ENCODE data around the gene ARHGEF17.

The ARHGEF17 gene

DNA sequence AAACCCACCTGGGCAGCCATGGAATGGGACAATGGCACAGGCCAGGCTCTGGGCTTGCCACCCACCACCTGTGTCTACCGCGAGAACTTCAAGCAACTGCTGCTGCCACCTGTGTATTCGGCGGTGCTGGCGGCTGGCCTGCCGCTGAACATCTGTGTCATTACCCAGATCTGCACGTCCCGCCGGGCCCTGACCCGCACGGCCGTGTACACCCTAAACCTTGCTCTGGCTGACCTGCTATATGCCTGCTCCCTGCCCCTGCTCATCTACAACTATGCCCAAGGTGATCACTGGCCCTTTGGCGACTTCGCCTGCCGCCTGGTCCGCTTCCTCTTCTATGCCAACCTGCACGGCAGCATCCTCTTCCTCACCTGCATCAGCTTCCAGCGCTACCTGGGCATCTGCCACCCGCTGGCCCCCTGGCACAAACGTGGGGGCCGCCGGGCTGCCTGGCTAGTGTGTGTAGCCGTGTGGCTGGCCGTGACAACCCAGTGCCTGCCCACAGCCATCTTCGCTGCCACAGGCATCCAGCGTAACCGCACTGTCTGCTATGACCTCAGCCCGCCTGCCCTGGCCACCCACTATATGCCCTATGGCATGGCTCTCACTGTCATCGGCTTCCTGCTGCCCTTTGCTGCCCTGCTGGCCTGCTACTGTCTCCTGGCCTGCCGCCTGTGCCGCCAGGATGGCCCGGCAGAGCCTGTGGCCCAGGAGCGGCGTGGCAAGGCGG lies 11.4 kb upstream of the ARHGEF17 start:
- Histone ChIP-seq H3K9ac (ENCODE audit: low read depth, low read length) (no peak overlapping the region), H3K36me3 (ENCODE audit: insufficient read depth, low read length) (no peaks in the 10 kb centered on the region), H3K4me3 (ENCODE audit: low read length) (no peak overlapping the region), H3K4me2 (ENCODE audit: low read length) (no peak overlapping the region), H3K9me3 (replicated peaks; ENCODE audit: low read length) (no peaks in the 10 kb centered on the region), H3K4me1 (ENCODE audit: control insufficient read depth, insufficient read depth, low read length) (peaks cover 10% of the 10 kb centered on the region), H3K27me3 (ENCODE audit: control insufficient read depth, insufficient read depth, low read length) (peaks cover 6% of the 10 kb centered on the region)

DNA sequence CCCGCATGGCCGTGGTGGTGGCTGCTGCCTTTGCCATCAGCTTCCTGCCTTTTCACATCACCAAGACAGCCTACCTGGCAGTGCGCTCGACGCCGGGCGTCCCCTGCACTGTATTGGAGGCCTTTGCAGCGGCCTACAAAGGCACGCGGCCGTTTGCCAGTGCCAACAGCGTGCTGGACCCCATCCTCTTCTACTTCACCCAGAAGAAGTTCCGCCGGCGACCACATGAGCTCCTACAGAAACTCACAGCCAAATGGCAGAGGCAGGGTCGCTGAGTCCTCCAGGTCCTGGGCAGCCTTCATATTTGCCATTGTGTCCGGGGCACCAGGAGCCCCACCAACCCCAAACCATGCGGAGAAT lies 10.9 kb upstream of the ARHGEF17 start:
- Histone ChIP-seq H3K4me3 (ENCODE audit: low read length) (no peak overlapping the region), H3K27me3 (ENCODE audit: control insufficient read depth, insufficient read depth, low read length) (peaks cover 7% of the 10 kb centered on the region), H3K36me3 (ENCODE audit: insufficient read depth, low read length) (no peaks in the 10 kb centered on the region), H3K9ac (ENCODE audit: low read depth, low read length) (no peak overlapping the region), H3K4me2 (ENCODE audit: low read length) (no peak overlapping the region), H3K4me1 (ENCODE audit: control insufficient read depth, insufficient read depth, low read length) (peaks cover 10% of the 10 kb centered on the region), H3K9me3 (replicated peaks; ENCODE audit: low read length) (no peaks in the 10 kb centered on the region)

DNA sequence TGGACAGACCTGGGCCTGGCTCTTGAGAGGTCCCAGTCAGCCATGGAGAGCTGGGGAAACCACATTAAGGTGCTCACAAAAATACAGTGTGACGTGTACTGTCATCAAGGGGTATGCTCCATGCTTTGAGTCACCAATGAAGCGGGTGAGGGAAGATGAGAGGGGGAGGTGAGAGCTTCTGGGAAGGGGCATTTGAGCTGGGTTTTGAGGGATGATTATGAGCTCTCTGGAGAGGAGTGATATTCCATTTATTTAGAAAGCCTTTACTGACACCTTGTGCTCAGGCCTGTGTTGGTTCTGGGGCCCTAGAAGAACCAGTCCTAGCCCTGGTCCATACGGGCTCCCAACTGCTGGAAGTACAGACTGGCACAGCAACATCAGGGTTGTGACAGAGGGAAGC lies 10.4 kb upstream of the ARHGEF17 start:
- H3K9ac ChIP-seq (ENCODE audit: low read depth, low read length) = no peak overlapping the region
- H3K27me3 ChIP-seq (ENCODE audit: control insufficient read depth, insufficient read depth, low read length) = peaks cover 12% of the 10 kb centered on the region
- H3K36me3 ChIP-seq (ENCODE audit: insufficient read depth, low read length) = no peaks in the 10 kb centered on the region
- peaks cover 10% of the 10 kb centered on the region for H3K4me1 ChIP-seq (ENCODE audit: control insufficient read depth, insufficient read depth, low read length)
- no peak overlapping the region for H3K4me2 ChIP-seq (ENCODE audit: low read length)
- H3K4me3 ChIP-seq (ENCODE audit: low read length) = no peak overlapping the region
- no peaks in the 10 kb centered on the region for H3K9me3 ChIP-seq (replicated peaks; ENCODE audit: low read length)

DNA sequence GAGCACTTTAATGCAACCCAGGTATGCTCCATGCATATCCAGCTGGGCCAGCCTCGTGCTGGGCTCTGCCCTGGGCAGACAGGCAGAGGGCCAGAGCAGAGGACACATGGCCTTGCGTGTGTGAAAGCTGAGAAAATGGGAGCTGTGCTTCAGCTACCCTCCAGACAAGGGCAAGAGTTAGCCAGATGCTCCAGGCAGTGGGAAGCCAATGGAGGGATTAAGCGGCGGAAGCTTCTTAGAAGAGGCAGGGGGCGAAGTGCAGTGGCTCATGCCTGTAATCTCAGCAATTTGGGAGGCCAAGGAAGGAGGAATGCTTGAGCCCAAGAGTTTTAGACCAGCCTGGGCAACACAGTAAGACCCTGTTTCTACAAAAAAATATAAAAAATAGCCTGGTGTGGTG lies 9.8 kb upstream of the ARHGEF17 start:
- Histone ChIP-seq H3K36me3 (ENCODE audit: insufficient read depth, low read length) (no peaks in the 10 kb centered on the region), H3K9ac (ENCODE audit: low read depth, low read length) (no peak overlapping the region), H3K4me2 (ENCODE audit: low read length) (no peak overlapping the region), H3K9me3 (replicated peaks; ENCODE audit: low read length) (no peaks in the 10 kb centered on the region), H3K27me3 (ENCODE audit: control insufficient read depth, insufficient read depth, low read length) (peaks cover 12% of the 10 kb centered on the region), H3K4me1 (ENCODE audit: control insufficient read depth, insufficient read depth, low read length) (peaks cover 10% of the 10 kb centered on the region), H3K4me3 (ENCODE audit: low read length) (no peak overlapping the region)

DNA sequence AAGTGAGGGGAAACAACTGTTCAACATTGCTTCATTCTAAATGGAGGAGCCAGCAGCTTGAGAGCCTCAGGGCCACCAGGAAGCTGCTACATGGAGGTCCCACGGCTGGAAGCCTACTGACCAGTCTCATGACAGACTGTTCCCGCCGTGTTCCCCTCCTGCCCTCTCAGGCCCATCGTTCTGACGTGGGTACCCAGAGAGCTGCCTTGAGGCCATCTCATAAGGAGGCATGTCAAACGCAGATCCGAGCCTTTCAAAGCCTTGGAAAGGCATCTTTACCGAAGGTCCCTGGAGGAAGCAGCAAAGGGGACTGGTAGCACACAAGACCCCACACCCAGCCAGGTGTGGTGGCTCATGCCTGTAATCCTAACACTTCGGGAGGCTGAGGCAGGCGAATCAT lies 8.3 kb upstream of the ARHGEF17 start:
- Histone ChIP-seq H3K4me2 (ENCODE audit: low read length) (no peak overlapping the region), H3K4me3 (ENCODE audit: low read length) (no peak overlapping the region), H3K27me3 (ENCODE audit: control insufficient read depth, insufficient read depth, low read length) (peaks cover 12% of the 10 kb centered on the region), H3K9ac (ENCODE audit: low read depth, low read length) (no peak overlapping the region), H3K36me3 (ENCODE audit: insufficient read depth, low read length) (no peaks in the 10 kb centered on the region), H3K9me3 (replicated peaks; ENCODE audit: low read length) (no peaks in the 10 kb centered on the region), H3K4me1 (ENCODE audit: control insufficient read depth, insufficient read depth, low read length) (peaks cover 10% of the 10 kb centered on the region)

DNA sequence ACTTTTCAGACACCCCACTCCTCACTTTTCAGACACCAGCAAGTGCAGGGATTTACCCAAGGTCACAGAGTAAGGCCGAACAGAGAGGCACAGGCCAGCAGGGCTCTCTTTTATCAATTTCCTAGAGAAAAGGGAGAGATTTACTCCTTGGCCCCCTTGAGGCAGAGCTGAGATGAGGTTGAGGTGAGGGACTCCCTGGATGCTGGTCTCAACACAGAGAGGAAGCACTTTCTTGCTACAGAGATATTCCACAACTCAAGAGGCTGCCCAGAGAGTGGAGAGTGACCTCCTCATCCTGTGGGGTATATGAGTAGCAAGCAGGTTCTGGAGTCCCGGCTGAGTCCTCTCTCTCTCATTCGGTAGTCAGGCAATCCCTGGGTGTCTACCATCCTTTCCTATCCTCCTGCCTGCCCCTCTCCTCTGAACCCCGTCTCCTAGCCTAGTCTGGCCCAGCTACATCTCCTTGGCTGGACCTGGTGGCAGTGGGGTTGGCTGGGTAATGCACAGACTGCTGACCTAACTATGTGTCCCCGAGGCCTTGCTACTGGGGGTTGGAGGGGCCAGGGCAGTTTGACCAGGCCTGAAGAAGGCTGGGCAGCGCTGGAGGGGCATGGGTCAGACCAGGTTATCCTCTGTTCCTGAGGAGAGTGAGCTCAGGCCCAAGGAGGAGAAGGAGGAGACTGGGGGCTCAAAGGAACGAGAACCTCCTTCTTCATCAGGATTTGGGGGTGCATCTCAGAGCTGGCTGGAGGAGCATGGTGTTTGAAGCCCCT lies 1.8 kb upstream of the ARHGEF17 start:
- peaks cover 13% of the 10 kb centered on the region for H3K36me3 ChIP-seq (ENCODE audit: insufficient read depth, low read length)
- H3K4me3 ChIP-seq (ENCODE audit: low read length) = no peak overlapping the region
- H3K4me2 ChIP-seq (ENCODE audit: low read length) = no peak overlapping the region
- H3K27me3 ChIP-seq (ENCODE audit: control insufficient read depth, insufficient read depth, low read length) = peaks cover 6% of the 10 kb centered on the region
- H3K9ac ChIP-seq (ENCODE audit: low read depth, low read length) = no peak overlapping the region
- H3K4me1 ChIP-seq (ENCODE audit: control insufficient read depth, insufficient read depth, low read length) = peaks cover 27% of the 10 kb centered on the region
- H3K9me3 ChIP-seq (replicated peaks; ENCODE audit: low read length) = no peaks in the 10 kb centered on the region

DNA sequence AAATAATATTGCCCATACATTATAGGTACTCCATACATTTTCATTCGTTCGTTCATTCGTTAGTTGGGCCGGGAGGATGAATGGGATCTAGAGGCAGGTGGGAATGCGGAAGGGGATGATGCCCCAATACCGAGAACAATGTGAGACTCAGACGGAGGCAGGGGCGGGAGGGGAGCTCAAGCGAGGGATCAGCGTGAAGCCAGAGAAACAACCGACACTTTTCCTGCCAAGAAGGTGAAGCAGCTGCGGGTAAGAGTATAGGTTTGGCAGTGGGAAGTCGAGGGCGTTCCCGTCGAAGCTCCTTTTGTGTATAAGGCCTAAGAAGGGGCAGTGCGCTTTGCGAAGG lies 1.1 kb upstream of the ARHGEF17 start:
- H3K4me1 ChIP-seq (ENCODE audit: control insufficient read depth, insufficient read depth, low read length) = peaks cover 34% of the 10 kb centered on the region
- peak overlapping the region; percentile 77 for H3K4me3 ChIP-seq (ENCODE audit: low read length)
- peaks cover 19% of the 10 kb centered on the region for H3K36me3 ChIP-seq (ENCODE audit: insufficient read depth, low read length)
- H3K9me3 ChIP-seq (replicated peaks; ENCODE audit: low read length) = no peaks in the 10 kb centered on the region
- H3K4me2 ChIP-seq (ENCODE audit: low read length) = peak overlapping the region; percentile 99
- H3K9ac ChIP-seq (ENCODE audit: low read depth, low read length) = peak overlapping the region; percentile 53
- peaks cover 6% of the 10 kb centered on the region for H3K27me3 ChIP-seq (ENCODE audit: control insufficient read depth, insufficient read depth, low read length)

DNA sequence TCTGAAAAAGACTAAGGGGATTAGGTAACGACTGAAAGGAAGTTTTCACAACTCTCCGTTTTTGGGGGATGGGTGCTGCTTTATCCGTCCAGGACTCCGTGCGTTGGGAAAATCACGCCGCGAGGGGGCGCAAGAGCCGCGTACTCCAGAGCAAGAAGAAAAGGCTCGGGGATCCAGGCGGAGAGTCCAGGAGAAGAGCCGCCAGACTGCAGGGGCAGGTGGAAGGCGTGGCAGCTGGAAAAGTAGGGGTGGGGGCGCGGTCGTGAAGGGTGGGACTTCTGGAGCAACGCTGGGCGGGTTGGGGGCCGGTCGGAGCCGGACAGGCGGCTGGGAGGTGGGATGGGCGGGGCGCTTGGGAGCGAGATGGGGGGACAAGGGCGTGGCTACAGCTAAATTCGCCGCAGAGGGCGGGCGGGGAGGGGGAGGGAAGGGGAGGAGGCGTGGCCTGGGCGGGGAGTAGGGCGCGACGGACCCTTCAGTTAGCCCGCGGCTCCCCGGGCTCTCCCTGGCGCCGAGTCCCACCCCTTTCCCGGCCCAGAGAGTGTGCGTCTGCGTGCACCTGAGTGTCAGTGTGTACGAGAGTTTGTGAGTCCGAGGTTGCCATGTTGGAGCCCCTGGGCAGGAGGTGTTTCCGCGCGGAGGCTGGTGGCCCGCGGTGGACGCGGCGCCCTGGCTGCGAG lies 613 bp upstream of the ARHGEF17 start:
- Histone ChIP-seq H3K27me3 (ENCODE audit: control insufficient read depth, insufficient read depth, low read length) (peaks cover 3% of the 10 kb centered on the region), H3K9ac (ENCODE audit: low read depth, low read length) (peak overlapping the region; percentile 99), H3K4me3 (ENCODE audit: low read length) (peak overlapping the region; percentile 77), H3K9me3 (replicated peaks; ENCODE audit: low read length) (no peaks in the 10 kb centered on the region), H3K4me1 (ENCODE audit: control insufficient read depth, insufficient read depth, low read length) (peaks cover 39% of the 10 kb centered on the region), H3K4me2 (ENCODE audit: low read length) (peak overlapping the region; percentile 99), H3K36me3 (ENCODE audit: insufficient read depth, low read length) (peaks cover 20% of the 10 kb centered on the region)

DNA sequence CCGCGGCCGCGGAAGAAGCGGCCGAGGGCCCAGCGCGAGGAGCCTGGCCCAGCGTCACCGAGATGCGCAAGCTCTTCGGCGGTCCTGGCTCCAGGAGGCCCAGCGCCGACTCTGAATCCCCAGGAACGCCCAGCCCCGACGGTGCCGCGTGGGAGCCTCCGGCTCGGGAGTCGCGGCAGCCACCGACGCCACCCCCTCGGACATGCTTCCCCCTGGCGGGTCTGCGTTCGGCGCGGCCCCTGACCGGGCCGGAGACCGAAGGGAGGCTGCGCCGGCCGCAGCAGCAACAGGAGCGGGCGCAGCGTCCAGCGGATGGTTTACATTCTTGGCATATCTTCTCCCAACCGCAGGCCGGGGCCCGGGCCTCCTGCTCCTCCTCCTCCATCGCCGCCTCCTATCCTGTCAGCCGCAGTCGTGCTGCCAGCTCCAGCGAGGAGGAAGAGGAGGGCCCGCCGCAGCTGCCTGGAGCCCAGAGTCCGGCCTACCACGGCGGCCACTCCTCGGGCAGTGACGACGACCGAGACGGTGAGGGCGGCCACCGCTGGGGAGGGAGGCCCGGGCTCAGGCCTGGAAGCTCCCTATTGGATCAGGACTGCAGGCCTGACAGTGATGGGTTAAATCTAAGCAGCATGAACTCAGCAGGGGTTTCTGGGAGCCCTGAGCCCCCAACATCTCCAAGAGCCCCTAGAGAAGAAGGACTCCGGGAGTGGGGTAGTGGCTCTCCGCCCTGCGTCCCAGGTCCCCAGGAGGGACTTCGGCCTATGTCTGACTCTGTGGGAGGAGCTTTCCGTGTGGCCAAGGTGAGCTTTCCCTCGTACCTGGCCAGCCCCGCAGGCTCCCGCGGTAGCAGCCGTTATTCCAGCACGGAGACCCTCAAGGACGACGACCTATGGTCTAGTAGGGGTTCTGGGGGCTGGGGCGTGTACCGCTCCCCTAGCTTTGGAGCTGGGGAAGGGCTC lies 1.2 kb downstream of the ARHGEF17 start:
- H3K4me3 ChIP-seq (ENCODE audit: low read length) = peak overlapping the region; percentile 77
- peaks cover 56% of the 10 kb centered on the region for H3K4me1 ChIP-seq (ENCODE audit: control insufficient read depth, insufficient read depth, low read length)
- peak overlapping the region; percentile 99 for H3K4me2 ChIP-seq (ENCODE audit: low read length)
- H3K9ac ChIP-seq (ENCODE audit: low read depth, low read length) = peak overlapping the region; percentile 99
- H3K27me3 ChIP-seq (ENCODE audit: control insufficient read depth, insufficient read depth, low read length) = no peaks in the 10 kb centered on the region
- no peaks in the 10 kb centered on the region for H3K9me3 ChIP-seq (replicated peaks; ENCODE audit: low read length)
- H3K36me3 ChIP-seq (ENCODE audit: insufficient read depth, low read length) = peaks cover 20% of the 10 kb centered on the region

DNA sequence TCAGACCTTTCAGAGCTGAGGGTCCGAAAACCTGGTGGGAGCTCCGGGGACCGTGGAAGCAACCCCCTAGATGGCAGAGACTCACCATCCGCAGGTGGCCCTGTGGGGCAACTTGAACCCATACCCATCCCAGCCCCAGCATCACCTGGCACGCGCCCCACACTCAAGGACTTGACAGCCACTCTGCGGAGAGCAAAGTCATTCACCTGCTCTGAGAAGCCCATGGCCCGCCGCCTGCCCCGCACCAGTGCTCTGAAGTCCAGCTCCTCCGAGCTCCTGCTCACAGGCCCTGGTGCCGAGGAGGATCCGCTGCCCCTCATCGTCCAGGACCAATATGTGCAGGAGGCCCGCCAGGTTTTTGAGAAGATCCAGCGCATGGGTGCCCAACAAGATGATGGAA lies 2.0 kb downstream of the ARHGEF17 start:
- Histone ChIP-seq H3K4me3 (ENCODE audit: low read length) (peak overlapping the region; percentile 77), H3K4me1 (ENCODE audit: control insufficient read depth, insufficient read depth, low read length) (peaks cover 65% of the 10 kb centered on the region)

More for the DNA sequence above, 2.0 kb downstream of the ARHGEF17 start:
- H3K9me3 ChIP-seq (replicated peaks; ENCODE audit: low read length) = no peaks in the 10 kb centered on the region
- H3K36me3 ChIP-seq (ENCODE audit: insufficient read depth, low read length) = peaks cover 25% of the 10 kb centered on the region
- H3K9ac ChIP-seq (ENCODE audit: low read depth, low read length) = peak overlapping the region; percentile 99
- H3K4me2 ChIP-seq (ENCODE audit: low read length) = peak overlapping the region; percentile 99
- H3K27me3 ChIP-seq (ENCODE audit: control insufficient read depth, insufficient read depth, low read length) = no peaks in the 10 kb centered on the region

Measured in skeletal muscle satellite cell (primary cell).